MM.1S (cell line): ENCODE measurements around the gene ESM1.

Source experiments
- DNase-seq: peaks from one replicate; pipeline ENCODE4 v3.0.0-alpha.2; 2015
- H2AFZ ChIP-seq: fragments of 300-600 bp; sonication (generic); 2 replicates; pipeline ENCODE4 v1.6.0; 2016; ENCODE audit warnings: antibody characterized with exemption, low read length
- H3F3A ChIP-seq: fragments of 300-600 bp; sonication (generic); 2 replicates; pipeline ENCODE4 v1.6.1; 2016; ENCODE audit warnings: mild to moderate bottlenecking, antibody characterized with exemption, low read length, moderate library complexity, mixed read lengths; ENCODE audit not compliant: insufficient read depth
- H3K27ac ChIP-seq: fragments of 300-600 bp; sonication (generic); 2 replicates; pipeline ENCODE4 v1.5.1; 2016; ENCODE audit warnings: mild to moderate bottlenecking, low read length
- H3K27me3 ChIP-seq: fragments of 300-600 bp; sonication (generic); replicated peaks from 2 replicates; pipeline ENCODE4 v1.6.0; 2016; ENCODE audit warnings: low read length; ENCODE audit not compliant: insufficient read depth
- H3K36me3 ChIP-seq: fragments of 300-600 bp; sonication (generic); replicated peaks from 2 replicates; pipeline ENCODE4 v1.6.1; 2016; ENCODE audit warnings: mild to moderate bottlenecking, low read length, mixed read lengths; ENCODE audit not compliant: insufficient read depth
- H3K4me1 ChIP-seq: fragments of 300-600 bp; sonication (generic); 2 replicates; pipeline ENCODE4 v1.6.1; 2016; ENCODE audit warnings: low read length, mixed read lengths
- H3K4me2 ChIP-seq: fragments of 300-600 bp; sonication (generic); 2 replicates; pipeline ENCODE4 v1.6.0; 2016; ENCODE audit warnings: low read depth, low read length
- H3K4me3 ChIP-seq: fragments of 300-600 bp; sonication (generic); 2 replicates; pipeline ENCODE4 v1.5.1; 2016; ENCODE audit warnings: low read length, mixed read lengths
- H3K79me2 ChIP-seq: fragments of 300-600 bp; sonication (generic); 2 replicates; pipeline ENCODE4 v1.6.1; 2016; ENCODE audit warnings: mixed run types, low read length, mixed read lengths
- H3K9ac ChIP-seq: fragments of 300-600 bp; sonication (generic); 2 replicates; pipeline ENCODE4 v1.6.1; 2016; ENCODE audit warnings: low read length, mixed read lengths
- H3K9me2 ChIP-seq: fragments of 300-600 bp; sonication (generic); replicated peaks from 2 replicates; pipeline ENCODE4 v1.6.1; 2016; ENCODE audit warnings: mild to moderate bottlenecking, low read length, mixed read lengths; ENCODE audit not compliant: insufficient read depth
- H3K9me3 ChIP-seq: fragments of 300-600 bp; sonication (generic); replicated peaks from 2 replicates; pipeline ENCODE4 v1.6.1; 2016; ENCODE audit warnings: mild to moderate bottlenecking, low read length, mixed read lengths; ENCODE audit not compliant: insufficient read depth
- H4K20me1 ChIP-seq: fragments of 300-600 bp; sonication (generic); 2 replicates; pipeline ENCODE4 v1.6.1; 2016; ENCODE audit warnings: mild to moderate bottlenecking, low read length, moderate library complexity, mixed read lengths; ENCODE audit not compliant: insufficient read depth
- EZH2 ChIP-seq: fragments of 300-600 bp; sonication (generic); optimal IDR thresholded peaks from 2 replicates; pipeline ENCODE3; 2017; ENCODE audit warnings: low read depth, mild to moderate bottlenecking, antibody characterized with exemption, low read length, mixed read lengths
- EZH2phosphoT487 ChIP-seq: fragments of 300-600 bp; sonication (generic); IDR thresholded peaks from 2 replicates; pipeline ENCODE4 v1.6.1; 2018; ENCODE audit warnings: antibody characterized with exemption, low read length
- TF ChIP-seq, protein P1 (sequence below): fragments of 300-600 bp; sonication (generic); IDR thresholded peaks from 2 replicates; pipeline ENCODE4 v1.5.1; 2016; ENCODE audit warnings: antibody characterized with exemption, low read length, mixed read lengths

The ESM1 gene

DNA sequence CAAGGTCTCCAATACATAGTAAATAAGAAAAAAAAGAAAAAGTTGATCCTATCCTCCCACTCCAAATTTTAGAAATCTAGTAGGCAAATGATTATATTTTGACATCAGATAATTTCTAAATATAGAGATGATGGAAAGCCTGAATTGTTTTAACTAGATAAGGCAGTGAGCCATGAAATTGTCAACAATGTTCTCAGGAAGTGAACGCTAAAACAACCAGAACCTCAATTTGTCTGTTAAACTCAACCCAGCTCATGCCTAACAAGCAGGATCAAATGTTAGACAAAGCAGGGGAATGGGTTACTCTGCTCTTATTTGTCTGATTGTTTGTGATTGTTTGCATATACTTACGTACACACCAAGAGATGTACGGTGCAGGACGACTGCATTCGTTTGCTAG is 49.2 kb downstream of the ESM1 start:
- Histone ChIP-seq H4K20me1 (no peaks in the 10 kb centered on the region), H3K79me2 (no peaks in the 10 kb centered on the region), H3F3A (no peaks in the 10 kb centered on the region), H3K27me3 (no peaks in the 10 kb centered on the region), H3K9ac (no peak overlapping the region), H3K9me2 (no peaks in the 10 kb centered on the region), H3K27ac (no peak overlapping the region), H3K4me2 (no peak overlapping the region), H3K4me3 (no peak overlapping the region), H3K36me3 (no peaks in the 10 kb centered on the region), H3K4me1 (no peaks in the 10 kb centered on the region), H3K9me3 (no peaks in the 10 kb centered on the region), H2AFZ (no peak overlapping the region)
- DNase-seq = no peak
- TF ChIP-seq, protein P1, sequence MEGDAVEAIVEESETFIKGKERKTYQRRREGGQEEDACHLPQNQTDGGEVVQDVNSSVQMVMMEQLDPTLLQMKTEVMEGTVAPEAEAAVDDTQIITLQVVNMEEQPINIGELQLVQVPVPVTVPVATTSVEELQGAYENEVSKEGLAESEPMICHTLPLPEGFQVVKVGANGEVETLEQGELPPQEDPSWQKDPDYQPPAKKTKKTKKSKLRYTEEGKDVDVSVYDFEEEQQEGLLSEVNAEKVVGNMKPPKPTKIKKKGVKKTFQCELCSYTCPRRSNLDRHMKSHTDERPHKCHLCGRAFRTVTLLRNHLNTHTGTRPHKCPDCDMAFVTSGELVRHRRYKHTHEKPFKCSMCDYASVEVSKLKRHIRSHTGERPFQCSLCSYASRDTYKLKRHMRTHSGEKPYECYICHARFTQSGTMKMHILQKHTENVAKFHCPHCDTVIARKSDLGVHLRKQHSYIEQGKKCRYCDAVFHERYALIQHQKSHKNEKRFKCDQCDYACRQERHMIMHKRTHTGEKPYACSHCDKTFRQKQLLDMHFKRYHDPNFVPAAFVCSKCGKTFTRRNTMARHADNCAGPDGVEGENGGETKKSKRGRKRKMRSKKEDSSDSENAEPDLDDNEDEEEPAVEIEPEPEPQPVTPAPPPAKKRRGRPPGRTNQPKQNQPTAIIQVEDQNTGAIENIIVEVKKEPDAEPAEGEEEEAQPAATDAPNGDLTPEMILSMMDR = no peak
- no peak for TF ChIP-seq EZH2phosphoT487
- no peak for TF ChIP-seq EZH2

DNA sequence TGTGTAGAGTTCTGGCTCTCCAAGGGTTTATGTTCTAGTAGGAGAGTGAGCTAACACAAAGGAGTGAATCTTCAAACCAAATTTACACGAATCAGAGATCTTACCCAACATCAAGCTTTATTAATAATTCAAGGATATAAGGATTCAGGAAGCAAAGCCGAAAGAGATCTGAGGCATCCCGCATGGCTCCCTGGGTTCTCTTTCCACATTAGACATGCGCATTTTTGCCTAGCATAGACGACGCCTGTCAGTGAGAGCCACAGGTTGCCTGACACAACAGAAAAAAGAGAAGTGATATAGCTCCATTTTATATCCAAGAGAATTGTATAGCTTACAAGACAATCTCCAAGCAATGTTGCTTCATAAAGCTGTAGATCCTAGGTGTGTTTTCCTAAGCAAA is 52.6 kb downstream of the ESM1 start:
- no peak overlapping the region for H3K27ac ChIP-seq
- TF ChIP-seq EZH2 (no peak), EZH2phosphoT487 (no peak)
- TF ChIP-seq, protein P1 = no peak
- DNase-seq = no peak
- H3K9me3 ChIP-seq = no peaks in the 10 kb centered on the region
- no peaks in the 10 kb centered on the region for H3K4me1 ChIP-seq
- H3K27me3 ChIP-seq = no peaks in the 10 kb centered on the region
- H3K9me2 ChIP-seq = no peaks in the 10 kb centered on the region
- no peak overlapping the region for H3K4me3 ChIP-seq
- no peaks in the 10 kb centered on the region for H4K20me1 ChIP-seq
- H3K4me2 ChIP-seq = no peak overlapping the region
- no peak overlapping the region for H2AFZ ChIP-seq
- H3F3A ChIP-seq = no peaks in the 10 kb centered on the region
- H3K36me3 ChIP-seq = no peaks in the 10 kb centered on the region
- H3K9ac ChIP-seq = no peak overlapping the region
- no peaks in the 10 kb centered on the region for H3K79me2 ChIP-seq

DNA sequence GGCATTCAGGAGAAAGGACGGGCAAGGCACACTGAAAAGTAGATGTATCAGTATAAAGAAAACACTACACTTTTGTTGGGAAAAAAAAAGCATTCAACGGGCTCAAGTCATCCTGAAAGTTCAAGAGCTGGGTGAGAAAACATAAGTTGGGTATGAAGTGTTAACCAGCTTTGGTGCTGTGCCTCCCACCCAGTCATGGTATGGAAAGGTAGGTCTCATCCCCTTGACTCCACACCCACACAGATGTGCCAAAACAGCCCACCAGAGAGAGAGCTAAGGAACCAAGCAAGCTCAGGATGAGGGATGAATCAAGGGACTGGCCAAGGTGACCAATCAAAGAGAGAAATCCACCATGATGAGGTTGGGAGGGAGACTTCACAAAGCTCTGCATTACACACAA is 54.7 kb downstream of the ESM1 start:
- H3K9me3 ChIP-seq = no peaks in the 10 kb centered on the region
- H3F3A ChIP-seq = no peaks in the 10 kb centered on the region
- no peak overlapping the region for H3K27ac ChIP-seq
- DNase-seq = no peak
- no peaks in the 10 kb centered on the region for H4K20me1 ChIP-seq
- H3K36me3 ChIP-seq = no peaks in the 10 kb centered on the region
- no peaks in the 10 kb centered on the region for H3K27me3 ChIP-seq
- no peak overlapping the region for H3K4me2 ChIP-seq
- no peaks in the 10 kb centered on the region for H3K79me2 ChIP-seq
- no peak overlapping the region for H3K4me3 ChIP-seq
- H3K9me2 ChIP-seq = no peaks in the 10 kb centered on the region
- no peak overlapping the region for H2AFZ ChIP-seq
- H3K9ac ChIP-seq = no peak overlapping the region
- TF ChIP-seq, protein P1 = no peak
- H3K4me1 ChIP-seq = no peaks in the 10 kb centered on the region
